Measurements from ENCODE around the gene NRXN3.

NRXN3 gene

DNA sequence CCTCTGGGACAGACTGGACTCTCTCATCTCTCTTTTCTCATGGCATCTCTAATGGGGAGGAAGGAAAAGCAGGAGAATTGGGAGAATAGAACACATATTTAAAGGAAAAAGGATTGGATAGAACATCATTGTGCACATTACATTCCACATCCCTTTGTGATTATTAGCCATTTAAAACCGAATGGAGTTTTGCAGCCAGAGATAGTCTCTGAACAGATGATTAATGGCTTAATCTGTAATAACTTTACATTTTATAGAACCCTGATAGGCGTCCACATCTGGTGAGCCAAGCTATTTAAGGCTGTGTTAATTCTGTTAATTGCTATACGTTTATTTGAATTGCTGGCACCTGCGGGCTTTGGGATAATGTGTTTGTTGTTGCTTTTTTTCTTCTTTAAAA lies 487.3 kb downstream of the NRXN3 start:
- Histone ChIP-seq H3K4me3 (ENCODE audit: low read length) (no peak overlapping the region), H3K27me3 (ENCODE audit: control insufficient read depth, insufficient read depth, low read length) (no peaks in the 10 kb centered on the region), H3K4me1 (ENCODE audit: control insufficient read depth, insufficient read depth, low read length) (no peaks in the 10 kb centered on the region), H3K36me3 (ENCODE audit: control insufficient read depth, insufficient read depth, low read length) (no peaks in the 10 kb centered on the region), H3K9ac (ENCODE audit: low read length) (no peak overlapping the region), H3K9me3 (ENCODE audit: control insufficient read depth, low read length) (no peaks in the 10 kb centered on the region)

DNA sequence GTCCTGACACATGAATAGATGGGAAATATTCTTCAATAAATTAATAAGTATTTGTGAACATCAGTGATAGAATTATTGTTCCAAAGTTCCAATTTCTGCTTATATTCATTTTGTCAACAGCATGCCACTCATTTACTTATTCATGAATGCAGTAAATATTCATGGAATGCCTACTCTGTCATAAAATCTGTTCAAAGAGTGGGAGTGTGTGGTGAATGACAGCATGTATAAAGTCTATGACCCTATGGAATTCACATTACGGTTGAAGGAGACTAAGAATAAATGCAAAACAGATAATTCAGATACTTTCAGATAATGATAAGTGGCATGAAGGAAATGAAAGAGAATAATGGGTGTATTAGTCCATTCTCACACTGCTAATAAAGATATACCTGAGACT lies 494.7 kb downstream of the NRXN3 start:
- no peaks in the 10 kb centered on the region for H3K9me3 ChIP-seq (ENCODE audit: control insufficient read depth, low read length)
- H3K9ac ChIP-seq (ENCODE audit: low read length), result no peak overlapping the region
- H3K4me1 ChIP-seq (ENCODE audit: control insufficient read depth, insufficient read depth, low read length), result no peaks in the 10 kb centered on the region
- H3K4me3 ChIP-seq (ENCODE audit: low read length), result no peak overlapping the region
- H3K27me3 ChIP-seq (ENCODE audit: control insufficient read depth, insufficient read depth, low read length), result no peaks in the 10 kb centered on the region
- no peaks in the 10 kb centered on the region for H3K36me3 ChIP-seq (ENCODE audit: control insufficient read depth, insufficient read depth, low read length)

DNA sequence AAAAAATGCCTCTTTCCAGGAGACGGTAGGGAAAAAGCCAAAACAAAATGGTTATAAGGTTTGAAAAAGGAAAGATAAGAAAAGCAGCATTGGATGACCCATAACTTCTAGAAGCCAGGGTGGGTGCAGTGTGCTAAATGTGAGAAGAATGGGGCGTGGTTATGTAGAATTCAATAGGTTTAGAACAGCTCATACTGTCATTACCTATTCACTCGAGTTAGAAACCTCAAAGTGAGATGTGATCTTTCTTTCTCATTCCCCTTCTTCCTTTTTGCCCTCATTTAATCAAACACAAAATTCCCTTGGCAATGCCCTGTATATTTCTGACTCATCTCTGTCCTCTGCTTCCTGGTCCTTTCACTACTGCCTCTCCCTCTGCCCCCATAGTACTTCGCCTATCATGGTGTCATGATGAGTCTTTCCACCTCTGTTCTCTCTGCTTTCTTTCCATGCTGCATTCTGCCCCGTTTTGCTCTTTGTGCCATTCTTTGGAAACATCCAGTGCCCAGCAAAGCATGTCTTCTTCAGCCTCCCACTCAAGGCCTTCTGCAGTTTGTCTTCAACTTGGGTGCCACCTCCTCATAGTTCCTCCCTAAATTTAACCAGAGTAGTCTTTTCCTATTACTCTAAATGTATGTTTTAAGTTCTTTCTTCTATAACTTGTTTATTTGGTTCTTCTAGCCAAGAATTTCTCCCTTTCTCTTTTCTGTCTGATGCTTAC lies 496.3 kb downstream of the NRXN3 start:
- no peak overlapping the region for H3K9ac ChIP-seq (ENCODE audit: low read length)
- H3K4me1 ChIP-seq (ENCODE audit: control insufficient read depth, insufficient read depth, low read length), result no peaks in the 10 kb centered on the region
- H3K9me3 ChIP-seq (ENCODE audit: control insufficient read depth, low read length), result no peaks in the 10 kb centered on the region
- no peaks in the 10 kb centered on the region for H3K27me3 ChIP-seq (ENCODE audit: control insufficient read depth, insufficient read depth, low read length)
- no peak overlapping the region for H3K4me3 ChIP-seq (ENCODE audit: low read length)
- no peaks in the 10 kb centered on the region for H3K36me3 ChIP-seq (ENCODE audit: control insufficient read depth, insufficient read depth, low read length)

DNA sequence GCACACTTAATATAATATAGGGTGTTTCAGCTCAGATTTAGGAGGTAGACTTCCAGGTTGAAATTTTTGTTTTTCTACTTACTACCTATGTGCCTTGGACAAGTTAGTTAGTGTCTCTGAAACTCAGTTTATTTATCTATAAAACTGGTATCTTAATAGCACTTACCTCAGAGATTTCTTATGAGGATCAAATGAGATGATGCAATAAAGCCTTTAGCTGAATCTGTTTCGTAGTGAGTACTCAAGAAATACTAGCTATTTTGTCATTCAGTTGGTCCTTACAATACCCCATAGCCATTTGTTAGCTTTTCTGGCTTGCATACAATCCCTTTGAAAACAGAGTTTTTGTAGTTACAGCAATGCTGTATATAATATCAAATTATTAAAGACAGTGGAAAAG lies 497.0 kb downstream of the NRXN3 start:
- Histone ChIP-seq H3K9ac (ENCODE audit: low read length) (no peak overlapping the region), H3K36me3 (ENCODE audit: control insufficient read depth, insufficient read depth, low read length) (no peaks in the 10 kb centered on the region), H3K27me3 (ENCODE audit: control insufficient read depth, insufficient read depth, low read length) (no peaks in the 10 kb centered on the region), H3K4me1 (ENCODE audit: control insufficient read depth, insufficient read depth, low read length) (no peaks in the 10 kb centered on the region), H3K9me3 (ENCODE audit: control insufficient read depth, low read length) (no peaks in the 10 kb centered on the region), H3K4me3 (ENCODE audit: low read length) (no peak overlapping the region)

DNA sequence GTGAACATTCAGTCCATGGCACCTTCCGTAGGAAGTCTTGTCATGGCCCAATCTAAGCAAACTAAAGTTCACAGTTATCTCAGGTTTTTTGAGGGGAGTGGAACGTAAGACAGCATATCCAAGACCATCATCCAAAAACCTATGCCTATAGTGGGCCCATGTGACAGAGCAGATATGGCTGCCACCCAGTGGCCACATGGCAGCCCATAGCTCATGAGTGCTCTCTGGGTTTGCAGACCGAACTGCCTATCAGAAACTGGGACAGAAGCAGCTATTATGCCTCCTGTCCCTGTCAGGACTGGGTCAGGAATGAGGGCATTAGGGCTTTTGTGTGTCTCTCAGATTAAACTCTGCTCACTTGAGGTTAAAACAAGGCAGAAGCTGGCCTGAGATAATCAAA lies 503.7 kb downstream of the NRXN3 start:
- no peak overlapping the region for H3K9ac ChIP-seq (ENCODE audit: low read length)

DNA sequence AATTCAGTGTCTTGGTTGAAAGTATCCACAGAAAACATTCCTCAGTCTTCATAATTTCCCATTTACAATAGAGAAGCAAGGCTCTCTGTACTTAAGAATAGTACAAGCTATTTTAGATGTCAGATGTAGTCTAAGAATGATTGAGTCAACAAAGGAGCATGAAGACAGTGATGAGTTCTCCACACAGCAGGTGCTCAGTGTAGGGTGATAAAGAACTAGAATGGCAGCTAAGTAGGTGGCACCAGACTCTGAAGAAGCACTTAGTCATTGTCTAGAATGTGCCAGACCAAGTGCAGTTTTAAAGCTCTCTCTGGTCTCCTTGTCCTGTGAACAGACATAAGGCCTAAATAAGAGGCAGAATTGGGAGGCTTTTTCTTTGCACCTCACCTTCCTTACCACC lies 504.6 kb downstream of the NRXN3 start:
- Histone ChIP-seq H3K36me3 (ENCODE audit: control insufficient read depth, insufficient read depth, low read length) (no peaks in the 10 kb centered on the region), H3K4me1 (ENCODE audit: control insufficient read depth, insufficient read depth, low read length) (no peaks in the 10 kb centered on the region), H3K9ac (ENCODE audit: low read length) (no peak overlapping the region), H3K27me3 (ENCODE audit: control insufficient read depth, insufficient read depth, low read length) (no peaks in the 10 kb centered on the region), H3K4me3 (ENCODE audit: low read length) (no peak overlapping the region), H3K9me3 (ENCODE audit: control insufficient read depth, low read length) (no peaks in the 10 kb centered on the region)

More for the DNA sequence above, 503.7 kb downstream of the NRXN3 start:
- Histone ChIP-seq H3K4me3 (ENCODE audit: low read length) (no peak overlapping the region), H3K36me3 (ENCODE audit: control insufficient read depth, insufficient read depth, low read length) (no peaks in the 10 kb centered on the region), H3K4me1 (ENCODE audit: control insufficient read depth, insufficient read depth, low read length) (no peaks in the 10 kb centered on the region), H3K9me3 (ENCODE audit: control insufficient read depth, low read length) (no peaks in the 10 kb centered on the region), H3K27me3 (ENCODE audit: control insufficient read depth, insufficient read depth, low read length) (no peaks in the 10 kb centered on the region)

DNA sequence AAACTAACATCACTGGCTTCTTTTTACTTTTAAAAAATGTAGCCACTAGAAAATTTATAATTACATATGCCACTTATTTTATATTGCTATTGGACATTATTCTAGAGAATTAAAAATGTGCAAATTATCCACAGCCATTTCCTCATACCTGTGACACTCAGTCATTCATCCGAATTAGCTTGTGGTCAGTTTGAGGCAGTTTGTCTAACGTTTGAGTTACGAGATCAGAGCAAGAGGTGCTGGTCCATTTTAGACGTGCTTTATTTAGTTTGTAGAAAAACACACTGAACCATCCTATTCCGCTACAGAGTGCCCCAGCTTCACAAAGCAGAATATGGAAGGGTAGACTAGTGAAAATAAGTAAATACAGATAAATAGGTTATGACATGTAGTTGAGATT lies 513.0 kb downstream of the NRXN3 start:
- H3K27me3 ChIP-seq (ENCODE audit: control insufficient read depth, insufficient read depth, low read length), result no peaks in the 10 kb centered on the region
- H3K36me3 ChIP-seq (ENCODE audit: control insufficient read depth, insufficient read depth, low read length), result no peaks in the 10 kb centered on the region
- H3K9ac ChIP-seq (ENCODE audit: low read length), result no peak overlapping the region
- no peaks in the 10 kb centered on the region for H3K9me3 ChIP-seq (ENCODE audit: control insufficient read depth, low read length)
- H3K4me1 ChIP-seq (ENCODE audit: control insufficient read depth, insufficient read depth, low read length), result no peaks in the 10 kb centered on the region
- H3K4me3 ChIP-seq (ENCODE audit: low read length), result no peak overlapping the region

DNA sequence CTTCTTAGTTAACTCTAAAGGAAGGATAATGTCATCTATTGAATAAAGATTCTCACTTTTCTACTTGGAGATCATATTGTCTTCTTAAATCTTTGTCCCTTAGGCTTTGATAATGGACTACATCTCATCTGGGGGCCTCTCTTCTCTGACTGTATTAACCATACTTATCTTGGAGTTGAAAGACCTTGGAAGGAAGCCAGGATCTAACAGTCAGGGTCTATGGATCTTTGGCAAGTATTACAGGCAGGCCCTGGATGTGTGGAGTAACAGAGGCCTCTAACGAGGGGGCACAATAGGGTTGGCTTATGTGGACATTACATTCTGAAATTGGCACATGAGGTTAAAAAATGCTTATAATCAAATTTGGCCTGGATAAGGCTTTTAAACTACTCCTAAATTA lies 513.8 kb downstream of the NRXN3 start:
- Histone ChIP-seq H3K4me1 (ENCODE audit: control insufficient read depth, insufficient read depth, low read length) (no peaks in the 10 kb centered on the region), H3K36me3 (ENCODE audit: control insufficient read depth, insufficient read depth, low read length) (no peaks in the 10 kb centered on the region), H3K4me3 (ENCODE audit: low read length) (no peak overlapping the region), H3K9me3 (ENCODE audit: control insufficient read depth, low read length) (no peaks in the 10 kb centered on the region), H3K9ac (ENCODE audit: low read length) (no peak overlapping the region), H3K27me3 (ENCODE audit: control insufficient read depth, insufficient read depth, low read length) (no peaks in the 10 kb centered on the region)

DNA sequence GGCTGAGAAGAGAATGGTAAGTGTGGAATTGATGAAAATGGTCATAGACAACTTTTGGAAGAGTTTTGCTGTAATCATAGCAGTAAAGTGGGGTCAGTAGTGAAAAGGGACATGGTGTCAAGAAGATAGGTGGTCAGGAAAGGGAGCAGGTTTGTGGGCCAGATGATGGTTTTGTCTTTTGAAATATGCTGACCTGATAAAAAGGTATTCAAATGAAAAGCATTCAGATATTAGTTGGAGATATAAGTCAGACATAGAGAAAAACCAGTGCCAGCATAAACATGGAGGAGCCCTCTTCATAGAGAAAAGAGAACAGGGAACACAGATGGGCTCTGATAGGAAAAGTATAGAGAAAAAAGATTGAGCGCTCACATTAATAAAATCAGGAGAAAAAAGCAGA lies 518.3 kb downstream of the NRXN3 start:
- Histone ChIP-seq H3K9me3 (ENCODE audit: control insufficient read depth, low read length) (no peaks in the 10 kb centered on the region), H3K27me3 (ENCODE audit: control insufficient read depth, insufficient read depth, low read length) (no peaks in the 10 kb centered on the region), H3K4me3 (ENCODE audit: low read length) (no peak overlapping the region), H3K4me1 (ENCODE audit: control insufficient read depth, insufficient read depth, low read length) (no peaks in the 10 kb centered on the region), H3K36me3 (ENCODE audit: control insufficient read depth, insufficient read depth, low read length) (no peaks in the 10 kb centered on the region), H3K9ac (ENCODE audit: low read length) (no peak overlapping the region)

DNA sequence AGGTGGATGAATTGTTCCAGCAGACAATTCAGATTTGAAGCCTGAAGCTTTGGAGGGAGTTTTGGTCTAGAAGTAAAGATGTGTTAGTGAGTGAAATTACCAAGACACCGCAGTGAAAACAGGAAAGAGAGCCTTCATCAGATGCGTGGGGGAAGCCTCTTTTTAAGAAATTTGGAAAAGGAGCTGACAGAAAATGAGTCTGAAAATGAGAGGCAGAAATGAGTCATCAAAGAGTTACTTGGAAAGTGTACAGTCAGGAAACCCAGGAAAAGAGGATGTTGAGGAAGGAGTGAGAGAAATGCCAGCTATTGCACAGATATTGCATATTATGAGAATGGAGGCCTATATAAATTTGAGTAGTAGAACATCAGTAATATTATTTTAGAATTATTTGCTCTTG lies 520.7 kb downstream of the NRXN3 start:
- Histone ChIP-seq H3K9me3 (ENCODE audit: control insufficient read depth, low read length) (no peaks in the 10 kb centered on the region), H3K4me3 (ENCODE audit: low read length) (no peak overlapping the region), H3K9ac (ENCODE audit: low read length) (no peak overlapping the region), H3K36me3 (ENCODE audit: control insufficient read depth, insufficient read depth, low read length) (no peaks in the 10 kb centered on the region), H3K27me3 (ENCODE audit: control insufficient read depth, insufficient read depth, low read length) (no peaks in the 10 kb centered on the region), H3K4me1 (ENCODE audit: control insufficient read depth, insufficient read depth, low read length) (no peaks in the 10 kb centered on the region)

DNA sequence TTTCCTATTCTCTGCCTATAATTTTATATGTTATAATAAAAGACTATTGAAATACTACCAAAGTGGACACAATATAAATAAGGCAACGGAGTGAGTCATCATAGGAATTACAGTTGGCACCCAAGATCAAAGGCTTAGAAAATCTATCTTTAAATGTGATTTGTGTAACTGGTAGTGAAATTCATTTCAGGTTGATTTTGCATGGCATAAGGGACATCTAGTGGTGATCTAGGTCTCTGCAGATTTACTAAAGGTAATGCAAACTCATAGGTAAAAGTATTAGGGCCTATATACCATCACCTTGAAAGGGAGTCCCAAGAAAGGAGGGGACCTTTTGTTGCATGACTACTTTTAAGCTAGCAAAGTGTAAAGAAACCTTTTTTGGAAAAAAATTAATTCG lies 527.2 kb downstream of the NRXN3 start:
- Histone ChIP-seq H3K9me3 (ENCODE audit: control insufficient read depth, low read length) (no peaks in the 10 kb centered on the region), H3K4me1 (ENCODE audit: control insufficient read depth, insufficient read depth, low read length) (no peaks in the 10 kb centered on the region), H3K27me3 (ENCODE audit: control insufficient read depth, insufficient read depth, low read length) (no peaks in the 10 kb centered on the region), H3K4me3 (ENCODE audit: low read length) (no peak overlapping the region), H3K9ac (ENCODE audit: low read length) (no peak overlapping the region), H3K36me3 (ENCODE audit: control insufficient read depth, insufficient read depth, low read length) (no peaks in the 10 kb centered on the region)

DNA sequence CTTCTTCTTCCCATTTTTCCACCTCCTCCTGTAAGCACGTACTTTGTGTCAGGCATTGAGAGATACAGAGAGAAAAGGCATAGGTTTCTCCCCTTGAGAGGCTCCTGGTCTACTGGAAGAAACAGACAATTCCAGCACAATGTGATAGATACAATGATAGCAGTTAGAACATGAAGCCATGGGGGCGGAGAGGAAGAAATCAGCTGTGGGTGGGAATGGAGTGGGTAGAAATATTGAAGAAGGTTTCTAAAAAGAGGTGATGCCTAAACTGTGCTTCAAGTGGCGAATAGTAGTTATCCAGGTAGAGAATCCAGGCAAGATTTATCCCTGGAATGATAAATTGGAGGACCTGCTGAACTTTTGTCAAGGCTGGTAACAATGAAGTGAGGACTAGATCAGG lies 528.8 kb downstream of the NRXN3 start:
- no peak overlapping the region for H3K9ac ChIP-seq (ENCODE audit: low read length)
- no peak overlapping the region for H3K4me3 ChIP-seq (ENCODE audit: low read length)
- no peaks in the 10 kb centered on the region for H3K9me3 ChIP-seq (ENCODE audit: control insufficient read depth, low read length)
- no peaks in the 10 kb centered on the region for H3K4me1 ChIP-seq (ENCODE audit: control insufficient read depth, insufficient read depth, low read length)
- no peaks in the 10 kb centered on the region for H3K36me3 ChIP-seq (ENCODE audit: control insufficient read depth, insufficient read depth, low read length)
- no peaks in the 10 kb centered on the region for H3K27me3 ChIP-seq (ENCODE audit: control insufficient read depth, insufficient read depth, low read length)

DNA sequence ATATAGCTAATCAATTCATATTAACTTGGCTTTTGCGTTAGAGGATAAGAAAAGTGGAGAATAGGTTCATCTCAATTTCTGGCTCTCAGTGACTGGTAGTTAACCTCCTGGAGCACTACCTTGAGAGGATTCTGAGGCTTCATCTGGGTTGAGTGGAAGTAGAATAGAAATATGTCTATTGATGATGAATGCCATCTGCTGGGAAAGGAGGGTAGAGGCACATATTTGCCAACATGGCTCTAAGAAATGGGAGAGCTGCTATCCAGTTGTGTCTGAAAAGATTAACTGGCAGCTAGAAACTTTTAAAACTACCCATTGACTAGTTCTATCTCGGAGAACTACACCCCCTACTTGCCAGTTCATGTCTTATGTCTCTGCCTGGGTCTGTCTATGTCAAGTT lies 530.1 kb downstream of the NRXN3 start:
- no peaks in the 10 kb centered on the region for H3K27me3 ChIP-seq (ENCODE audit: control insufficient read depth, insufficient read depth, low read length)

More for the DNA sequence above, 530.1 kb downstream of the NRXN3 start:
- Histone ChIP-seq H3K4me1 (ENCODE audit: control insufficient read depth, insufficient read depth, low read length) (no peaks in the 10 kb centered on the region), H3K36me3 (ENCODE audit: control insufficient read depth, insufficient read depth, low read length) (no peaks in the 10 kb centered on the region), H3K9me3 (ENCODE audit: control insufficient read depth, low read length) (no peaks in the 10 kb centered on the region), H3K4me3 (ENCODE audit: low read length) (no peak overlapping the region), H3K9ac (ENCODE audit: low read length) (no peak overlapping the region)

Measured in mucosa of stomach (tissue), 1 donor.